ENCODE data around the gene TKT. TPM values are rescaled to one million over a fixed set of nuclear protein-coding genes. Genes with fewer than 3 reads are reported as not detected.
A peak's percentile ranks its signal among the peaks of the same experiment; 100 is the strongest.

TKT gene
- total RNA-seq, 2 experiments from 2014 or later, result 397 to 417 TPM

DNA sequence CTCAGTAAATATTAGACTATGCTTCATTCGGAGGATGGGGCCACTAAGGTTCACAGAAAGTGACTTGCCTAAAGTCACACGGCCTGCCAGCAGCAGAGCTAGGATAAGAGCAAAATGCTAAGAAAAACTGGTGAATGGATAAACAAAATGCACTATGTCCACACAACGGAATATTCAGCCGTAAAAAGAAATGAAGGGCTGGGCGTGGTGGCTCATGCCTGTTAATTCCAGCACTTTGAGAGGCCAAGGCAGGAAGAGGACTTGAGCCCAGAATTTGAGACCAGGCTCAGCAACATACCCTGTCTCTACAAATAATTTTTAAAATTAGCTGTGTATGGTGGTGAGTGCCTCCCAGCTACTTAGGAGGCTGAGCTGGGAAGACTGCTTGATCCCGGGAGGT lies 7.7 kb downstream of the TKT start:
- Mint-ChIP-seq H3K4me1 (ENCODE audit: low read depth) (peaks cover 54% of the 10 kb centered on the region), H3K36me3 (ENCODE audit: low read depth) (peaks cover 35% of the 10 kb centered on the region), H3K9me3 (no peaks in the 10 kb centered on the region), H3K4me3 (no peak overlapping the region), H3K27me3 (no peaks in the 10 kb centered on the region), H3K27ac (no peak overlapping the region)
- intact Hi-C loops (cut with micrococcal nuclease), result no loop called here
- no peak for TF ChIP-seq CTCF (IDR thresholded peaks at IDR 0.05)
- ATAC-seq, result no peak
- no peak for DNase-seq
- CTCF ChIA-PET, result interaction anchor here (1.4 to 2.2 kb wide), 2 partner anchors 28 to 52 kb away, joined by 4 to 10 read pairs; no protein-coding TSS in a partner anchor
- POLR2A ChIA-PET, result interaction anchor here (1.4 kb wide), 1 partner anchor 10 kb away, joined by 4 read pairs; no protein-coding TSS in a partner anchor

DNA sequence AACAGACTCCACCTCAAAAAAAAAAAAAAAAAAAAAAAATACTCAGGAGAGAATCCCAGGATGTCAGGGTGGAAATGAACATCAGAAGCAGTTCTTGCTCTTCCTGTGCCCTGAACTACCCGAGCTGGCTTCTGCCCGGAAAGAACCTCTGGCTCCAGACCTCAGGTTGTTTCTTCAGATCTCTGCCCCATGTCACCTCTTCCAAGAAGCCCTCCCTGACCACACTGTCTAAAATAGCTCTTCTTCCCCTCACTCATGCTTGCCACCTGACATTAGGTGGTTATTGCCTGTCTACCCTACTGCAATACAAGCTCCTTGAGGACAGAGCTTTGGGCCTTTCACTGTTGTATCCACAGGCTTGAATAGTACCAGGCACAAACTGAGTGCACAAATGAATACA lies 8.2 kb downstream of the TKT start:
- peaks cover 51% of the 10 kb centered on the region for H3K4me1 Mint-ChIP-seq (ENCODE audit: low read depth)
- H3K36me3 Mint-ChIP-seq (ENCODE audit: low read depth), result peaks cover 30% of the 10 kb centered on the region
- ATAC-seq (no peak), DNase-seq (no peak)
- H3K9me3 Mint-ChIP-seq, result no peaks in the 10 kb centered on the region
- no peaks in the 10 kb centered on the region for H3K27me3 Mint-ChIP-seq
- no peak for TF ChIP-seq CTCF (IDR thresholded peaks at IDR 0.05)
- CTCF ChIA-PET, result interaction anchor here (1.4 to 2.2 kb wide), 2 partner anchors 27 to 51 kb away, joined by 4 to 10 read pairs; no protein-coding TSS in a partner anchor
- POLR2A ChIA-PET, result interaction anchor here (1.4 kb wide), 1 partner anchor 9 kb away, joined by 4 read pairs; no protein-coding TSS in a partner anchor
- H3K4me3 Mint-ChIP-seq, result no peak overlapping the region
- intact Hi-C loops (cut with micrococcal nuclease), result no loop called here
- H3K27ac Mint-ChIP-seq, result peak overlapping the region; percentile 6

- DNase-seq, result no peak
- CTCF ChIA-PET, result interaction anchor here (1.0 to 1.5 kb wide), 3 partner anchors 10 to 130 kb away, joined by 3 to 6 read pairs (median 4); no protein-coding TSS in a partner anchor
- peaks cover 37% of the 10 kb centered on the region for H3K36me3 Mint-ChIP-seq (ENCODE audit: low read depth)
- no peak for ATAC-seq
- no peaks in the 10 kb centered on the region for H3K9me3 Mint-ChIP-seq
- no peaks in the 10 kb centered on the region for H3K27me3 Mint-ChIP-seq
- peaks cover 23% of the 10 kb centered on the region for H3K4me1 Mint-ChIP-seq (ENCODE audit: low read depth)
- H3K4me3 Mint-ChIP-seq, result no peak overlapping the region
- intact Hi-C loops (cut with micrococcal nuclease), result no loop called here
- POLR2A ChIA-PET, result interaction anchor here (1.8 to 5.0 kb wide), 2 partner anchors 9 to 11 kb away, joined by 5 to 20 read pairs; no protein-coding TSS in a partner anchor
- TF ChIP-seq CTCF (IDR thresholded peaks at IDR 0.05), result no peak
- H3K27ac Mint-ChIP-seq, result no peak overlapping the region
Measured at GRCh38 chr3:53244271-53244670, 11.6 kb downstream of the TKT start.

DNA sequence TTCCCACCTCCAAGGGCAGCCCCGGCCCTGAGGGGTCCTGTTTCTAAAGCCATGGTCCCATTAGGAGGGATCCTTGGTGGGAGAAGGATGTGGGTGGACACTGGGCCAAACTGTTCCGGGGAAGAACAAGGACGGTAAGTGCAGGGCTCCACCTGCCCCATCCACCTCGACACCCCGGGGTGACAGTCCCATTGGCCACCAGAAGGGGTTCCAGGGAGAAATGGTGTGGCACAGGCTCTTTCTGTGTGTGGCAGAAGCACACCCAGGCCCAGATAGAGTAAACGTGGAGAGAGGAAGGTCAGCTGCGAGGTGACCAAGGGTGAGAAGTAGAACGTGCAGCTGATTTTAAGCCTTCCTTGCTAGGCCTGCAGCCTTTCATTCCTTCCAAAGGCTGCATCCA lies 12.0 kb downstream of the TKT start:
- intact Hi-C loops (cut with micrococcal nuclease), result no loop called here
- no peak for TF ChIP-seq CTCF (IDR thresholded peaks at IDR 0.05)
- ChIA-PET POLR2A (interaction anchor here (5.0 kb wide), 1 partner anchor 10 kb away, joined by 20 read pairs; no protein-coding TSS in a partner anchor), CTCF (interaction anchor here (1.0 to 1.5 kb wide), 3 partner anchors 10 to 129 kb away, joined by 3 to 6 read pairs (median 4); no protein-coding TSS in a partner anchor)
- Mint-ChIP-seq H3K9me3 (no peaks in the 10 kb centered on the region), H3K27me3 (no peaks in the 10 kb centered on the region), H3K27ac (no peak overlapping the region), H3K4me1 (ENCODE audit: low read depth) (peaks cover 23% of the 10 kb centered on the region), H3K36me3 (ENCODE audit: low read depth) (peaks cover 37% of the 10 kb centered on the region), H3K4me3 (no peak overlapping the region)
- ATAC-seq (no peak), DNase-seq (no peak)

GRCh38 chr3:53243165-53243564 lies 12.7 kb downstream of the TKT start:
- ChIA-PET CTCF (no interaction called here), POLR2A (interaction anchor here (5.0 kb wide), 1 partner anchor 10 kb away, joined by 20 read pairs; no protein-coding TSS in a partner anchor)
- intact Hi-C loops (cut with micrococcal nuclease), result no loop called here
- TF ChIP-seq CTCF (IDR thresholded peaks at IDR 0.05), result no peak
- peaks cover 17% of the 10 kb centered on the region for H3K4me1 Mint-ChIP-seq (ENCODE audit: low read depth)
- H3K27me3 Mint-ChIP-seq, result no peaks in the 10 kb centered on the region
- no peak overlapping the region for H3K4me3 Mint-ChIP-seq
- peaks cover 37% of the 10 kb centered on the region for H3K36me3 Mint-ChIP-seq (ENCODE audit: low read depth)
- no peaks in the 10 kb centered on the region for H3K9me3 Mint-ChIP-seq
- ATAC-seq (no peak), DNase-seq (no peak)
- no peak overlapping the region for H3K27ac Mint-ChIP-seq
